Measurements from ENCODE around the gene VCX3B. TPM values are rescaled to one million over a fixed set of nuclear protein-coding genes. Genes with fewer than 3 reads are reported as not detected.
"Not testable (repeated sequence)": the region's sequence is repeated elsewhere in the genome, so short reads cannot be mapped to it uniquely, and the experiment has no call there.

VCX3B gene
- total RNA-seq, 2 experiments from 2014 or later: not detected

- ChIA-PET CTCF (no interaction called here), POLR2A (no interaction called here)
- intact Hi-C loops (cut with micrococcal nuclease): no loop called here
- H3K27me3 Mint-ChIP-seq: no peaks in the 10 kb centered on the region
- TF ChIP-seq CTCF (IDR thresholded peaks at IDR 0.05): no peak
- no peaks in the 10 kb centered on the region for H3K9me3 Mint-ChIP-seq
- H3K27ac Mint-ChIP-seq: no peak overlapping the region
- H3K4me1 Mint-ChIP-seq (ENCODE audit: low read depth): no peaks in the 10 kb centered on the region
- no peak for ATAC-seq
- H3K36me3 Mint-ChIP-seq (ENCODE audit: low read depth): no peaks in the 10 kb centered on the region
- DNase-seq: no peak
- H3K4me3 Mint-ChIP-seq: no peak overlapping the region
These were observed 2.1 kb upstream of the VCX3B start for GRCh38 chrX:8462488-8462887.

GRCh38 chrX:8484360-8484949, 19.8 kb downstream of the VCX3B start:
- no peak overlapping the region for H3K27ac Mint-ChIP-seq
- ATAC-seq: no peak
- no peaks in the 10 kb centered on the region for H3K4me1 Mint-ChIP-seq (ENCODE audit: low read depth)
- no peaks in the 10 kb centered on the region for H3K27me3 Mint-ChIP-seq
- H3K9me3 Mint-ChIP-seq: no peaks in the 10 kb centered on the region
- POLR2A ChIA-PET: no interaction called here
- DNase-seq: no peak
- TF ChIP-seq CTCF (IDR thresholded peaks at IDR 0.05): no peak
- no peaks in the 10 kb centered on the region for H3K36me3 Mint-ChIP-seq (ENCODE audit: low read depth)
- CTCF ChIA-PET: no interaction called here
- H3K4me3 Mint-ChIP-seq: no peak overlapping the region
- intact Hi-C loops (cut with micrococcal nuclease): no loop called here

GRCh38 chrX:8495036-8495435, 30.4 kb downstream of the VCX3B start:
- H3K4me3 Mint-ChIP-seq; DNase-seq; ATAC-seq; H3K36me3 Mint-ChIP-seq (ENCODE audit: low read depth); H3K27me3 Mint-ChIP-seq; H3K9me3 Mint-ChIP-seq; H3K27ac Mint-ChIP-seq; H3K4me1 Mint-ChIP-seq (ENCODE audit: low read depth); intact Hi-C loops (cut with micrococcal nuclease); CTCF ChIA-PET; POLR2A ChIA-PET: not testable (repeated sequence)

- no peak overlapping the region for H3K4me3 Mint-ChIP-seq
- no peak for ATAC-seq
These were observed 35.6 kb downstream of the VCX3B start for GRCh38 chrX:8500203-8500602.

GRCh38 chrX:8502101-8502500, 37.5 kb downstream of the VCX3B start:
- H3K9me3 Mint-ChIP-seq, POLR2A ChIA-PET: not testable (repeated sequence)

More at GRCh38 chrX:8500203-8500602, 35.6 kb downstream of the VCX3B start:
- POLR2A ChIA-PET: no interaction called here
- no peak for DNase-seq
- Mint-ChIP-seq H3K27me3 (no peaks in the 10 kb centered on the region), H3K9me3 (no peaks in the 10 kb centered on the region), H3K27ac (no peak overlapping the region), H3K36me3 (ENCODE audit: low read depth) (no peaks in the 10 kb centered on the region), H3K4me1 (ENCODE audit: low read depth) (no peaks in the 10 kb centered on the region)
- no peak for TF ChIP-seq CTCF (IDR thresholded peaks at IDR 0.05)
- intact Hi-C loops (cut with micrococcal nuclease): no loop called here
- CTCF ChIA-PET: no interaction called here

GRCh38 chrX:8504451-8504850, 39.8 kb downstream of the VCX3B start:
- POLR2A ChIA-PET: no interaction called here
- no peaks in the 10 kb centered on the region for H3K4me1 Mint-ChIP-seq (ENCODE audit: low read depth)
- no peaks in the 10 kb centered on the region for H3K36me3 Mint-ChIP-seq (ENCODE audit: low read depth)
- no peak for TF ChIP-seq CTCF (IDR thresholded peaks at IDR 0.05)
- H3K27ac Mint-ChIP-seq: no peak overlapping the region
- DNase-seq (no peak), ATAC-seq (no peak)
- no peaks in the 10 kb centered on the region for H3K27me3 Mint-ChIP-seq
- CTCF ChIA-PET: no interaction called here
- no peaks in the 10 kb centered on the region for H3K9me3 Mint-ChIP-seq
- no peak overlapping the region for H3K4me3 Mint-ChIP-seq
- intact Hi-C loops (cut with micrococcal nuclease): no loop called here

More at GRCh38 chrX:8502101-8502500, 37.5 kb downstream of the VCX3B start:
- H3K27ac Mint-ChIP-seq; H3K36me3 Mint-ChIP-seq (ENCODE audit: low read depth); ATAC-seq; H3K4me1 Mint-ChIP-seq (ENCODE audit: low read depth); H3K4me3 Mint-ChIP-seq; intact Hi-C loops (cut with micrococcal nuclease); CTCF ChIA-PET; DNase-seq; H3K27me3 Mint-ChIP-seq: not testable (repeated sequence)
